Activated B cell treated with CpG ODN at 0.5 μM for 24 hours (primary cell): Measurements from ENCODE around the gene FHIT. TPM values are rescaled to one million over a fixed set of nuclear protein-coding genes. Genes with fewer than 3 reads are reported as not detected.
"Not testable (repeated sequence)": the region's sequence is repeated elsewhere in the genome, so short reads cannot be mapped to it uniquely, and the experiment has no call there.

ENCODE experiments used
- ATAC-seq: fragments of 200-7000 bp; cut with Tn5 transposase; one replicate; pipeline ENCODE4 v1.10.0; 2021; ENCODE audit warnings: low read depth, mild to moderate bottlenecking, moderate library complexity
- CTCF ChIA-PET: fragments of 350-600 bp; sonication (Branson Sonifier 250); formaldehyde crosslinking; loops from one replicate; lab custom pipeline; 2021; ENCODE audit warnings: antibody characterized with exemption; lab: Charles Lee
- POLR2A ChIA-PET: fragments of 350-600 bp; sonication (Branson Sonifier 250); formaldehyde crosslinking; loops from one replicate; lab custom pipeline; 2021; ENCODE audit warnings: antibody characterized with exemption; lab: Charles Lee
- DNase-seq: peaks from one replicate; pipeline ENCODE4 v3.0.0; 2022
- H3K27ac Mint-ChIP-seq: one replicate; pipeline ENCODE4 v1.8.0; 2020; ENCODE audit warnings: mixed read lengths
- H3K27me3 Mint-ChIP-seq: one replicate; pipeline ENCODE4 v1.8.0; 2021; ENCODE audit warnings: mixed read lengths
- H3K36me3 Mint-ChIP-seq: one replicate; pipeline ENCODE4 v1.8.0; 2021; ENCODE audit warnings: low read depth, mixed read lengths
- H3K4me1 Mint-ChIP-seq: one replicate; pipeline ENCODE4 v1.8.0; 2021; ENCODE audit warnings: mixed read lengths
- H3K4me3 Mint-ChIP-seq: one replicate; pipeline ENCODE4 v1.8.0; 2020; ENCODE audit warnings: mild to moderate bottlenecking, mixed read lengths
- H3K9me3 Mint-ChIP-seq: one replicate; pipeline ENCODE4 v1.8.0; 2020; ENCODE audit warnings: mixed read lengths
- CTCF ChIP-seq: fragments of 200-600 bp; IDR thresholded peaks from one replicate; pipeline ENCODE4 v1.8.0; 2022; ENCODE audit warnings: antibody characterized with exemption, mild to moderate bottlenecking
- intact Hi-C: fragments of 100-400 bp; cut with micrococcal nuclease; formaldehyde crosslinking; loops from one replicate; pipeline ENCODE4 v1.15.1; 2024
- total RNA-seq: library from RNA; stranded (reverse); gene quantifications from 2 replicates; pipeline ENCODE4 v1.2.3, GENCODE V29; 2022

The FHIT gene
- total RNA-seq, 1 donor from 2014 or later, result 5.5 TPM

GRCh38 chr3:61192222-61192621 lies 59.0 kb downstream of the FHIT start:
- H3K4me1 Mint-ChIP-seq, result peaks cover 5% of the 10 kb centered on the region

DNA sequence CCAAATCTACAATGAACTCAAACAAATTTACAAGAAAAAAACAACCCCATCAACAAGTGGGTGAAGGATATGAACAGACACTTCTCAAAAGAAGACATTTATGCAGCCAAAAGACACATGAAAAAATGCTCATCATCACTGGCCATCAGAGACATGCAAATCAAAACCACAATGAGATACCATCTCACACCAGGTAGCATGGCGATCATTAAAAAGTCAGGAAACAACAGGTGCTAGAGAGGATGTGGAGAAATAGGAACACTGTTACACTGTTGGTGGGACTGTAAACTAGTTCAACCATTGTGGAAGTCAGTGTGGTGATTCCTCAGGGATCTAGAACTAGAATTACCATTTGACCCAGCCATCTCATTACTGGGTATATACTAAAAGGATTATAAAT lies 61.0 kb downstream of the FHIT start:
- POLR2A ChIA-PET, H3K4me3 Mint-ChIP-seq, H3K27ac Mint-ChIP-seq, CTCF ChIA-PET, H3K36me3 Mint-ChIP-seq, H3K27me3 Mint-ChIP-seq, ATAC-seq, intact Hi-C loops, DNase-seq, H3K9me3 Mint-ChIP-seq, H3K4me1 Mint-ChIP-seq: not testable (repeated sequence)

More at GRCh38 chr3:61192222-61192621, 59.0 kb downstream of the FHIT start:
- no peak for TF ChIP-seq CTCF
- ATAC-seq (no peak), DNase-seq (no peak)
- ChIA-PET POLR2A (no interaction called here), CTCF (no interaction called here)
- Mint-ChIP-seq H3K36me3 (no peaks in the 10 kb centered on the region), H3K9me3 (no peaks in the 10 kb centered on the region), H3K27me3 (no peaks in the 10 kb centered on the region), H3K4me3 (no peak overlapping the region), H3K27ac (no peak overlapping the region)
- intact Hi-C loops, result no loop called here

DNA sequence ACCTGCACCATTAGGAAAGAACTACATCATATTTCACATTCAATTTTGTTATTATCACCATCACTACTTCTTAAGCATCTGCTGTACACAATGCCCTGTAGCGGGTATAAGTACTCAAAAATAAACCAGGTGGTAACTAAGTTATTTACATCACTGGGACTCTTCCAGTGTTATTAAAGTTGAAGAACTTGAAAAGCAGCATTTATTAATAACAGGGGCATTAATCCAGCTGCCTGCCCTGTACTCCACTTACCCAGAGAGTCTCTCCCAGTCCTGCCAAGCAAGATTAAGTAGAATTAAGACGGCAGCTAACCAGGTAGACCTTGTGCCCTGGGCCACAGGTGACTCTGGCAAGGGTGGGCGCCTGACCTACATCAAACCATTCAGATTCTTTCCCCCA lies 65.2 kb downstream of the FHIT start:
- TF ChIP-seq CTCF, result no peak
- ATAC-seq (no peak), DNase-seq (no peak)
- intact Hi-C loops, result no loop called here
- CTCF ChIA-PET, result no interaction called here
- Mint-ChIP-seq H3K9me3 (no peaks in the 10 kb centered on the region), H3K27me3 (no peaks in the 10 kb centered on the region), H3K36me3 (no peaks in the 10 kb centered on the region), H3K27ac (no peak overlapping the region), H3K4me3 (no peak overlapping the region), H3K4me1 (peaks cover 21% of the 10 kb centered on the region)
- POLR2A ChIA-PET, result no interaction called here

GRCh38 chr3:61184956-61185355 lies 66.3 kb downstream of the FHIT start:
- Mint-ChIP-seq H3K9me3 (no peaks in the 10 kb centered on the region), H3K27me3 (no peaks in the 10 kb centered on the region), H3K4me3 (no peak overlapping the region), H3K27ac (no peak overlapping the region), H3K36me3 (no peaks in the 10 kb centered on the region), H3K4me1 (peaks cover 26% of the 10 kb centered on the region)
- DNase-seq (no peak), ATAC-seq (no peak)
- TF ChIP-seq CTCF, result no peak
- CTCF ChIA-PET, result no interaction called here
- intact Hi-C loops, result no loop called here
- POLR2A ChIA-PET, result no interaction called here

GRCh38 chr3:61182662-61183061 lies 68.6 kb downstream of the FHIT start:
- no peaks in the 10 kb centered on the region for H3K9me3 Mint-ChIP-seq
- intact Hi-C loops, result loop anchor here (1.0 kb wide), 1 partner anchor 68 kb away; no protein-coding TSS in a partner anchor
- POLR2A ChIA-PET, result no interaction called here
- DNase-seq (no peak), ATAC-seq (peak; percentile 72)
- peak overlapping the region; percentile 68 for H3K27ac Mint-ChIP-seq
- CTCF ChIA-PET, result interaction anchor here (1.1 kb wide), 1 partner anchor 199 kb away, joined by 3 read pairs; no protein-coding TSS in a partner anchor
- TF ChIP-seq CTCF, result no peak
- peaks cover 28% of the 10 kb centered on the region for H3K4me1 Mint-ChIP-seq
- H3K36me3 Mint-ChIP-seq, result no peaks in the 10 kb centered on the region
- no peaks in the 10 kb centered on the region for H3K27me3 Mint-ChIP-seq
- H3K4me3 Mint-ChIP-seq, result no peak overlapping the region

DNA sequence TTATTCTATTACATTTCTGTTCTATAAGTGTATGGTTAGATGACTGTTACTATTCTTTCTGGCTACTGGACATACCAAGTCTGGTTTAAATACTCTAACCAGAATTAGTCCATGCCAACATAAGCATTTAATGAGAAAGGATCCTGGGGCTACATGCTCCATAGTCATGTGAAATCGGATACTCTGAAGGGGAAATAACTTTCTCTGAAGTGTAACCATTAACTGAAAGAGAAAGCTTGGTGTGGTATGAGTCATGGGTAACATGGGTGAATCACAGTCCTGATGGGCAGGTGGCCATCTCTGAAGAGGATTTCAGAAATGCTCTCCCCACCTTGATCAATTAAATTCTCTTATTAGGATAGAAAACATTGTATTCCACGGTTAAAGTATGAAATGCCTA lies 69.4 kb downstream of the FHIT start:
- intact Hi-C loops, result loop anchor here (1.0 kb wide), 1 partner anchor 68 kb away; no protein-coding TSS in a partner anchor
- no peaks in the 10 kb centered on the region for H3K27me3 Mint-ChIP-seq
- peaks cover 28% of the 10 kb centered on the region for H3K4me1 Mint-ChIP-seq
- H3K4me3 Mint-ChIP-seq, result peak overlapping the region; percentile 35
- CTCF ChIA-PET, result interaction anchor here (1.1 kb wide), 1 partner anchor 200 kb away, joined by 3 read pairs; no protein-coding TSS in a partner anchor
- no peaks in the 10 kb centered on the region for H3K36me3 Mint-ChIP-seq
- ATAC-seq (peak; percentile 81), DNase-seq (no peak)
- POLR2A ChIA-PET, result no interaction called here
- H3K27ac Mint-ChIP-seq, result peak overlapping the region; percentile 68
- TF ChIP-seq CTCF, result no peak
- no peaks in the 10 kb centered on the region for H3K9me3 Mint-ChIP-seq
